Measurements from ENCODE around the gene USP31.

USP31 gene

GRCh38 chr16:23035240-23035639 is 114.0 kb downstream of the USP31 start:
- Histone ChIP-seq H3K9ac (ENCODE audit: low read length) (no peak overlapping the region), H3K27ac (ENCODE audit: low read depth, low read length) (no peak overlapping the region), H3K27me3 (ENCODE audit: control insufficient read depth, insufficient read depth, low read length) (no peaks in the 10 kb centered on the region), H3K4me1 (ENCODE audit: control insufficient read depth, insufficient read depth, low read length) (no peaks in the 10 kb centered on the region), H3K4me3 (ENCODE audit: low read length) (no peak overlapping the region), H3K36me3 (ENCODE audit: control insufficient read depth, insufficient read depth, low read length) (no peaks in the 10 kb centered on the region)

- Histone ChIP-seq H3K4me3 (ENCODE audit: low read length) (no peak overlapping the region), H3K9ac (ENCODE audit: low read length) (no peak overlapping the region), H3K4me1 (ENCODE audit: control insufficient read depth, insufficient read depth, low read length) (no peaks in the 10 kb centered on the region), H3K36me3 (ENCODE audit: control insufficient read depth, insufficient read depth, low read length) (no peaks in the 10 kb centered on the region), H3K27me3 (ENCODE audit: control insufficient read depth, insufficient read depth, low read length) (no peaks in the 10 kb centered on the region), H3K27ac (ENCODE audit: low read depth, low read length) (no peak overlapping the region)
These were observed 117.6 kb downstream of the USP31 start for GRCh38 chr16:23031508-23032098.

GRCh38 chr16:23029733-23030420 is 119.4 kb downstream of the USP31 start:
- no peaks in the 10 kb centered on the region for H3K4me1 ChIP-seq (ENCODE audit: control insufficient read depth, insufficient read depth, low read length)
- H3K27me3 ChIP-seq (ENCODE audit: control insufficient read depth, insufficient read depth, low read length): no peaks in the 10 kb centered on the region
- H3K4me3 ChIP-seq (ENCODE audit: low read length): no peak overlapping the region
- no peak overlapping the region for H3K27ac ChIP-seq (ENCODE audit: low read depth, low read length)
- H3K36me3 ChIP-seq (ENCODE audit: control insufficient read depth, insufficient read depth, low read length): no peaks in the 10 kb centered on the region
- no peak overlapping the region for H3K9ac ChIP-seq (ENCODE audit: low read length)

GRCh38 chr16:23027386-23027785 is 121.9 kb downstream of the USP31 start:
- H3K27ac ChIP-seq (ENCODE audit: low read depth, low read length): no peak overlapping the region
- H3K36me3 ChIP-seq (ENCODE audit: control insufficient read depth, insufficient read depth, low read length): no peaks in the 10 kb centered on the region
- no peak overlapping the region for H3K4me3 ChIP-seq (ENCODE audit: low read length)
- H3K27me3 ChIP-seq (ENCODE audit: control insufficient read depth, insufficient read depth, low read length): no peaks in the 10 kb centered on the region
- H3K4me1 ChIP-seq (ENCODE audit: control insufficient read depth, insufficient read depth, low read length): no peaks in the 10 kb centered on the region
- H3K9ac ChIP-seq (ENCODE audit: low read length): no peak overlapping the region

GRCh38 chr16:23026784-23027362 is 122.4 kb downstream of the USP31 start:
- Histone ChIP-seq H3K9ac (ENCODE audit: low read length) (no peak overlapping the region), H3K27me3 (ENCODE audit: control insufficient read depth, insufficient read depth, low read length) (no peaks in the 10 kb centered on the region), H3K36me3 (ENCODE audit: control insufficient read depth, insufficient read depth, low read length) (no peaks in the 10 kb centered on the region), H3K4me1 (ENCODE audit: control insufficient read depth, insufficient read depth, low read length) (no peaks in the 10 kb centered on the region), H3K27ac (ENCODE audit: low read depth, low read length) (no peak overlapping the region), H3K4me3 (ENCODE audit: low read length) (no peak overlapping the region)

GRCh38 chr16:23025692-23026307 is 123.5 kb downstream of the USP31 start:
- H3K27me3 ChIP-seq (ENCODE audit: control insufficient read depth, insufficient read depth, low read length): no peaks in the 10 kb centered on the region
- H3K27ac ChIP-seq (ENCODE audit: low read depth, low read length): no peak overlapping the region
- H3K9ac ChIP-seq (ENCODE audit: low read length): no peak overlapping the region
- no peaks in the 10 kb centered on the region for H3K4me1 ChIP-seq (ENCODE audit: control insufficient read depth, insufficient read depth, low read length)
- H3K4me3 ChIP-seq (ENCODE audit: low read length): no peak overlapping the region
- no peaks in the 10 kb centered on the region for H3K36me3 ChIP-seq (ENCODE audit: control insufficient read depth, insufficient read depth, low read length)

- H3K27me3 ChIP-seq (ENCODE audit: control insufficient read depth, insufficient read depth, low read length): no peaks in the 10 kb centered on the region
- H3K4me1 ChIP-seq (ENCODE audit: control insufficient read depth, insufficient read depth, low read length): no peaks in the 10 kb centered on the region
These were observed 125.2 kb downstream of the USP31 start for GRCh38 chr16:23024044-23024443.

GRCh38 chr16:23020084-23020483 is 129.2 kb downstream of the USP31 start:
- Histone ChIP-seq H3K4me3 (ENCODE audit: low read length) (no peak overlapping the region), H3K27me3 (ENCODE audit: control insufficient read depth, insufficient read depth, low read length) (no peaks in the 10 kb centered on the region), H3K27ac (ENCODE audit: low read depth, low read length) (no peak overlapping the region), H3K9ac (ENCODE audit: low read length) (no peak overlapping the region), H3K4me1 (ENCODE audit: control insufficient read depth, insufficient read depth, low read length) (no peaks in the 10 kb centered on the region), H3K36me3 (ENCODE audit: control insufficient read depth, insufficient read depth, low read length) (no peaks in the 10 kb centered on the region)

More at GRCh38 chr16:23024044-23024443, 125.2 kb downstream of the USP31 start:
- H3K36me3 ChIP-seq (ENCODE audit: control insufficient read depth, insufficient read depth, low read length): no peaks in the 10 kb centered on the region
- no peak overlapping the region for H3K4me3 ChIP-seq (ENCODE audit: low read length)
- no peak overlapping the region for H3K27ac ChIP-seq (ENCODE audit: low read depth, low read length)
- H3K9ac ChIP-seq (ENCODE audit: low read length): no peak overlapping the region

GRCh38 chr16:23016368-23016767 is 132.9 kb downstream of the USP31 start:
- Histone ChIP-seq H3K4me3 (ENCODE audit: low read length) (no peak overlapping the region), H3K9ac (ENCODE audit: low read length) (no peak overlapping the region), H3K27ac (ENCODE audit: low read depth, low read length) (no peak overlapping the region), H3K27me3 (ENCODE audit: control insufficient read depth, insufficient read depth, low read length) (no peaks in the 10 kb centered on the region), H3K36me3 (ENCODE audit: control insufficient read depth, insufficient read depth, low read length) (no peaks in the 10 kb centered on the region), H3K4me1 (ENCODE audit: control insufficient read depth, insufficient read depth, low read length) (no peaks in the 10 kb centered on the region)

GRCh38 chr16:23015580-23015979 is 133.7 kb downstream of the USP31 start:
- no peaks in the 10 kb centered on the region for H3K36me3 ChIP-seq (ENCODE audit: control insufficient read depth, insufficient read depth, low read length)
- no peak overlapping the region for H3K9ac ChIP-seq (ENCODE audit: low read length)
- no peaks in the 10 kb centered on the region for H3K4me1 ChIP-seq (ENCODE audit: control insufficient read depth, insufficient read depth, low read length)
- no peaks in the 10 kb centered on the region for H3K27me3 ChIP-seq (ENCODE audit: control insufficient read depth, insufficient read depth, low read length)
- H3K4me3 ChIP-seq (ENCODE audit: low read length): no peak overlapping the region
- H3K27ac ChIP-seq (ENCODE audit: low read depth, low read length): no peak overlapping the region

GRCh38 chr16:23014592-23014991 is 134.7 kb downstream of the USP31 start:
- H3K4me1 ChIP-seq (ENCODE audit: control insufficient read depth, insufficient read depth, low read length): no peaks in the 10 kb centered on the region

More at GRCh38 chr16:23014592-23014991, 134.7 kb downstream of the USP31 start:
- no peak overlapping the region for H3K4me3 ChIP-seq (ENCODE audit: low read length)
- H3K27ac ChIP-seq (ENCODE audit: low read depth, low read length): no peak overlapping the region
- H3K36me3 ChIP-seq (ENCODE audit: control insufficient read depth, insufficient read depth, low read length): no peaks in the 10 kb centered on the region
- no peaks in the 10 kb centered on the region for H3K27me3 ChIP-seq (ENCODE audit: control insufficient read depth, insufficient read depth, low read length)
- H3K9ac ChIP-seq (ENCODE audit: low read length): no peak overlapping the region

Measured in rectal smooth muscle tissue (tissue), 1 donor.